ENCODE measurements around the gene BCL2. TPM values are rescaled to one million over a fixed set of nuclear protein-coding genes. Genes with fewer than 3 reads are reported as not detected.

The BCL2 gene
- total RNA-seq, 1 experiment from 2014 or later = 1.3 TPM

- H3K4me3 Mint-ChIP-seq = no peak overlapping the region
- Histone ChIP-seq H2BK20ac (ENCODE audit: low read depth, low read length, poor library complexity, severe bottlenecking) (no peak overlapping the region), H2BK5ac (ENCODE audit: insufficient read length, low read length) (no peak overlapping the region), H4K8ac (replicated peaks; ENCODE audit: insufficient read length, low read depth, low read length) (no peak overlapping the region), H2BK15ac (ENCODE audit: low read depth, low read length) (no peak overlapping the region), H3K4me2 (ENCODE audit: insufficient read depth, insufficient read length, low read length) (no peak overlapping the region), H2AK5ac (ENCODE audit: insufficient read length, low read length) (no peak overlapping the region), H3K4me1 (ENCODE audit: insufficient read depth, low read length) (no peaks in the 10 kb centered on the region; the same call in 1 of the 2 replicates), H3K27me3 (ENCODE audit: insufficient read depth, low read length) (no peaks in the 10 kb centered on the region), H3K9me3 (ENCODE audit: control insufficient read depth, low read depth, low read length) (no peaks in the 10 kb centered on the region), H3K18ac (ENCODE audit: insufficient read length, low read depth, low read length) (no peak overlapping the region), H2BK12ac (ENCODE audit: insufficient read length, low read depth, low read length) (no peak overlapping the region), H3K23me2 (ENCODE audit: insufficient read length, low read depth, low read length, poor library complexity, severe bottlenecking) (no peaks in the 10 kb centered on the region), H3K56ac (ENCODE audit: insufficient read length, low read depth, low read length) (no peak overlapping the region), H3K14ac (ENCODE audit: insufficient read depth, low read length) (no peak overlapping the region), H3K79me2 (ENCODE audit: insufficient read depth, low read length) (no peaks in the 10 kb centered on the region), H4K91ac (ENCODE audit: insufficient read length, low read depth, low read length) (no peak overlapping the region), H3K9ac (ENCODE audit: extremely low read depth, insufficient read length, low read length) (no peak overlapping the region), H3K23ac (ENCODE audit: insufficient read length, low read depth, low read length) (no peak overlapping the region), H3K79me1 (ENCODE audit: insufficient read depth, low read depth, low read length, poor library complexity, severe bottlenecking) (no peaks in the 10 kb centered on the region), H3K27ac (ENCODE audit: insufficient read length, low read depth, low read length) (no peak overlapping the region), H4K5ac (ENCODE audit: insufficient read length, low read depth, low read length) (no peak overlapping the region), H3K4ac (ENCODE audit: low read depth, low read length) (no peak overlapping the region), H4K20me1 (ENCODE audit: control insufficient read depth, insufficient read depth, insufficient read length) (no peaks in the 10 kb centered on the region), H3T11ph (ENCODE audit: low read length) (no peak overlapping the region), H2BK120ac (ENCODE audit: low read depth, low read length, poor library complexity, severe bottlenecking) (no peak overlapping the region), H2AFZ (ENCODE audit: low read length) (no peak overlapping the region)
- WGBS (ENCODE audit: extremely low coverage, insufficient read length, low lambda C conversion rate) = no CpG with 5 or more reads among the region's 5 CpGs
- no peaks in the 10 kb centered on the region; the same call in 1 of the 2 replicates for H3K27me3 Mint-ChIP-seq (ENCODE audit: low read depth)
- no peak for DNase-seq
- H3K4me1 Mint-ChIP-seq = peaks cover 19% of the 10 kb centered on the region in 2 experiments
- H3K36me3 Mint-ChIP-seq (ENCODE audit: insufficient read depth in 1 of 3, low read depth in 3 of 3) = no peaks in the 10 kb centered on the region
- TF ChIP-seq CTCF (conservative IDR thresholded peaks at IDR 0.05) = no peak
- no peak overlapping the region for H3K27ac Mint-ChIP-seq
- H3K9me3 Mint-ChIP-seq = no peaks in the 10 kb centered on the region
Observed at GRCh38 chr18:63085611-63086010, 234.0 kb downstream of the BCL2 start.

All from H9 (cell line).